ENCODE measurements around the gene FKBP15. TPM values are rescaled to one million over a fixed set of nuclear protein-coding genes. Genes with fewer than 3 reads are reported as not detected.

FKBP15 gene
- total RNA-seq, 1 experiment from 2014 or later: 17.6 TPM

DNA sequence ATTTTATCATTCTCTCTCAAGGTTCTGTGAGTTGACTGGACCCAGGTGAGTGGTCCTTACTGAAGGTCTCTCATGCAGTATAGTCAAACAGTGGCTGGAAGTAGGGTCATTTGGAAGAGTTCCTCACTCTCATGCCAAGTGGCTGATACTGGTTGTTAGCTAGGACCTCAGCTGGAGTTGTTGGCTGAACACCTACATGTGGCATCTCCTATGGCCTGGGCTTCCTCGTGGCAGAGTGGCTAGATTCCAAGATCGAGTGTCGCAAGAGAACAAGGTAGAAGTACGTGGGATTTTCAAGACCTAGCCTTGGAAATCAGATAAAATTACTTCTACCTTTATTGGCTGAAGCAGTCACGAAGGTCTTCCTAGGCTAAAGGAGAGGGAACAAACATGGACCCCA is 62.6 kb downstream of the FKBP15 start:
- no peaks in the 10 kb centered on the region for H3K9me3 ChIP-seq (ENCODE audit: control insufficient read depth, insufficient read depth, low read depth, low read length)
- ATAC-seq (no peak), DNase-seq (ENCODE audit: low read depth, low spot score) (no peak)
- POLR2A ChIA-PET: no interaction called here
- no peaks in the 10 kb centered on the region for H3K4me1 ChIP-seq (ENCODE audit: control insufficient read depth, insufficient read depth, low read length)
- no peaks in the 10 kb centered on the region for H3K27me3 ChIP-seq (ENCODE audit: control insufficient read depth, insufficient read depth, low read length)
- no peak overlapping the region for H3K27ac ChIP-seq (ENCODE audit: low read length)
- CTCF ChIA-PET: no interaction called here
- H3K4me3 ChIP-seq (ENCODE audit: low read depth in 2 of 2, low read length in 2 of 2): no peak overlapping the region
- in situ Hi-C loops (cut with HindIII; ENCODE audit: low pct_unique_long_range_greater_than_20kb, low sequenced_read_pairs): no loop called here
- H3K36me3 ChIP-seq (ENCODE audit: control insufficient read depth, insufficient read depth, low read length): no peaks in the 10 kb centered on the region
- intact Hi-C loops (cut with micrococcal nuclease; ENCODE audit: unreplicated experiment): no loop called here
- BruUV-seq (replicated peaks): no TSS peak
- no peak for TF ChIP-seq SIN3A (IDR thresholded peaks at IDR 0.05; ENCODE audit: borderline replicate concordance, insufficient read depth, low read depth, low read length)
- TF ChIP-seq, protein P1, sequence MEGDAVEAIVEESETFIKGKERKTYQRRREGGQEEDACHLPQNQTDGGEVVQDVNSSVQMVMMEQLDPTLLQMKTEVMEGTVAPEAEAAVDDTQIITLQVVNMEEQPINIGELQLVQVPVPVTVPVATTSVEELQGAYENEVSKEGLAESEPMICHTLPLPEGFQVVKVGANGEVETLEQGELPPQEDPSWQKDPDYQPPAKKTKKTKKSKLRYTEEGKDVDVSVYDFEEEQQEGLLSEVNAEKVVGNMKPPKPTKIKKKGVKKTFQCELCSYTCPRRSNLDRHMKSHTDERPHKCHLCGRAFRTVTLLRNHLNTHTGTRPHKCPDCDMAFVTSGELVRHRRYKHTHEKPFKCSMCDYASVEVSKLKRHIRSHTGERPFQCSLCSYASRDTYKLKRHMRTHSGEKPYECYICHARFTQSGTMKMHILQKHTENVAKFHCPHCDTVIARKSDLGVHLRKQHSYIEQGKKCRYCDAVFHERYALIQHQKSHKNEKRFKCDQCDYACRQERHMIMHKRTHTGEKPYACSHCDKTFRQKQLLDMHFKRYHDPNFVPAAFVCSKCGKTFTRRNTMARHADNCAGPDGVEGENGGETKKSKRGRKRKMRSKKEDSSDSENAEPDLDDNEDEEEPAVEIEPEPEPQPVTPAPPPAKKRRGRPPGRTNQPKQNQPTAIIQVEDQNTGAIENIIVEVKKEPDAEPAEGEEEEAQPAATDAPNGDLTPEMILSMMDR (IDR thresholded peaks at IDR 0.05): no peak
- TF ChIP-seq, protein P2, sequence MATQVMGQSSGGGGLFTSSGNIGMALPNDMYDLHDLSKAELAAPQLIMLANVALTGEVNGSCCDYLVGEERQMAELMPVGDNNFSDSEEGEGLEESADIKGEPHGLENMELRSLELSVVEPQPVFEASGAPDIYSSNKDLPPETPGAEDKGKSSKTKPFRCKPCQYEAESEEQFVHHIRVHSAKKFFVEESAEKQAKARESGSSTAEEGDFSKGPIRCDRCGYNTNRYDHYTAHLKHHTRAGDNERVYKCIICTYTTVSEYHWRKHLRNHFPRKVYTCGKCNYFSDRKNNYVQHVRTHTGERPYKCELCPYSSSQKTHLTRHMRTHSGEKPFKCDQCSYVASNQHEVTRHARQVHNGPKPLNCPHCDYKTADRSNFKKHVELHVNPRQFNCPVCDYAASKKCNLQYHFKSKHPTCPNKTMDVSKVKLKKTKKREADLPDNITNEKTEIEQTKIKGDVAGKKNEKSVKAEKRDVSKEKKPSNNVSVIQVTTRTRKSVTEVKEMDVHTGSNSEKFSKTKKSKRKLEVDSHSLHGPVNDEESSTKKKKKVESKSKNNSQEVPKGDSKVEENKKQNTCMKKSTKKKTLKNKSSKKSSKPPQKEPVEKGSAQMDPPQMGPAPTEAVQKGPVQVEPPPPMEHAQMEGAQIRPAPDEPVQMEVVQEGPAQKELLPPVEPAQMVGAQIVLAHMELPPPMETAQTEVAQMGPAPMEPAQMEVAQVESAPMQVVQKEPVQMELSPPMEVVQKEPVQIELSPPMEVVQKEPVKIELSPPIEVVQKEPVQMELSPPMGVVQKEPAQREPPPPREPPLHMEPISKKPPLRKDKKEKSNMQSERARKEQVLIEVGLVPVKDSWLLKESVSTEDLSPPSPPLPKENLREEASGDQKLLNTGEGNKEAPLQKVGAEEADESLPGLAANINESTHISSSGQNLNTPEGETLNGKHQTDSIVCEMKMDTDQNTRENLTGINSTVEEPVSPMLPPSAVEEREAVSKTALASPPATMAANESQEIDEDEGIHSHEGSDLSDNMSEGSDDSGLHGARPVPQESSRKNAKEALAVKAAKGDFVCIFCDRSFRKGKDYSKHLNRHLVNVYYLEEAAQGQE (IDR thresholded peaks at IDR 0.05; ENCODE audit: insufficient read depth in 1 of 2, low read depth in 2 of 2, low read length in 1 of 2): no peak
- no peak for TF ChIP-seq TCF7L2 (IDR thresholded peaks at IDR 0.05; ENCODE audit: low read depth, low read length)
- no peak for TF ChIP-seq POLR2AphosphoS5 (IDR thresholded peaks at IDR 0.05; ENCODE audit: low read depth, low read length)

DNA sequence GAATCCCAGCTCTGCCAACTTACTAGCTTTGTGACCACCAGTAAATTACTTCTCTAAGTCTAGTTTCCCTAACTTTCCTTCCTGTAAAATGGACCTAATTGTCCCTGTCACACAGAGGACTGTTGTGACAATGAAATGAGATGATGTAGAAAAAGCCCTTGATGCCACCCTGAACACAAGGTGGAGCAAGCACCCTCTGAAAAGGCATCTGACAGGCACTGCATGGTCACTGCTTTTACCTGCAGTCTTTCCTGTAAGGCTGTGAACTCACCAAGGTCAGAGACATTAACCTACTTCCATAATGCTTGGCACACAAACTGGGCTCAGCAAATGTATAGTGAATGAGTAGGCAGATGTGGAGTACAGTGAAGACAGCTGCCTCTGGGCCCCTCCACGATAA is 64.2 kb downstream of the FKBP15 start:
- Histone ChIP-seq H3K9me3 (ENCODE audit: control insufficient read depth, insufficient read depth, low read depth, low read length) (no peaks in the 10 kb centered on the region), H3K36me3 (ENCODE audit: control insufficient read depth, insufficient read depth, low read length) (no peaks in the 10 kb centered on the region), H3K4me1 (ENCODE audit: control insufficient read depth, insufficient read depth, low read length) (peaks cover under 1% of the 10 kb centered on the region; the same call in 1 of the 2 replicates), H3K27ac (ENCODE audit: low read length) (no peak overlapping the region), H3K4me3 (ENCODE audit: low read depth in 2 of 2, low read length in 2 of 2) (no peak overlapping the region), H3K27me3 (ENCODE audit: control insufficient read depth, insufficient read depth, low read length) (no peaks in the 10 kb centered on the region)
- intact Hi-C loops (cut with micrococcal nuclease; ENCODE audit: unreplicated experiment) (no loop called here), in situ Hi-C loops (cut with HindIII; ENCODE audit: low pct_unique_long_range_greater_than_20kb, low sequenced_read_pairs) (no loop called here)
- CTCF ChIA-PET: no interaction called here
- no peak for DNase-seq (ENCODE audit: low read depth, low spot score)
- POLR2A ChIA-PET: no interaction called here
- ATAC-seq: peak; percentile 52; the same call in 1 of the 2 replicates
- TF ChIP-seq TCF7L2 (IDR thresholded peaks at IDR 0.05; ENCODE audit: low read depth, low read length): no peak
- TF ChIP-seq, protein P1 (IDR thresholded peaks at IDR 0.05): no peak; the same call in 1 of the 2 replicates
- TF ChIP-seq SIN3A (IDR thresholded peaks at IDR 0.05; ENCODE audit: borderline replicate concordance, insufficient read depth, low read depth, low read length): no peak
- TF ChIP-seq, protein P2 (IDR thresholded peaks at IDR 0.05; ENCODE audit: insufficient read depth in 1 of 2, low read depth in 2 of 2, low read length in 1 of 2): no peak
- TF ChIP-seq POLR2AphosphoS5 (IDR thresholded peaks at IDR 0.05; ENCODE audit: low read depth, low read length): no peak
- no TSS peak for BruUV-seq (replicated peaks)
